Activated gamma-delta T cell treated with Interleukin-2 at 50 U/mL for 16 hours (primary cell): ENCODE results near the gene SLC38A10.
A peak's percentile ranks its signal among the peaks of the same experiment; 100 is the strongest.

Experiments used
- DNase-seq: peaks from one replicate; pipeline ENCODE4 v3.0.0-alpha.2; 2020

Gene SLC38A10

DNA sequence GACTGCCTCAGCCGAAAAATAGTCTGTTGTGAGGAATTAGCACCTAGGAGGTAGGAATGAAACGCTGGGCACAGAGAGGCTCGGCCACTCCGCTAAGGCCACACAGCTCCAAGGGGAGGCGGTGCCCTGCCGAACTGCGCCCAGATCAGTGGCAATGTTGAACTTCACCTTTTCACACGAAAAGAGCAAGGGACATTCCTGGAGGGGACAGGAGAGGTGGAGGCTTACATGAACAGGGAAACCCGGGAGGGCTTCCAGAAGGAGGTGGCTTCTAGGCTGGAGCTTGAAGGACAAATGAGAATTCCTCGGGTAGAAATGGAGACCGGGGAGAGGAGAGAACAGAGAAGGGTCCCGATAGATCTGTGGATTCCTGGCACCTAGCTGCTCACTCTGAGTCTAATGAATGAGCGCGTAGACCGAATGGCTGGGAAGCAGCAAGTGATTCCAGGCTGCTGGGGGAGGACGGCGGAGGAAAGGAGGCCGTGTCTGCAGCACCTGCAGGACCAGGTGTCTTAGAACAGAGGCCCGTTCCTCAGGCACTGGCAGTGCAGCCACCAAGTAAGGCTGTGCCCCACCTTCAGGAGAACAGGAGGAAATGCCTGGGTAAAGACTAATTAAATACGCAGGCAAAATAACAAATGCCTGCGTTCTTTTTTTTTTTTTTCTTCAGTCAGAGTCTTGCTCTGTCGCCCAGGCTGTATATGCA lies 722 bp upstream of the SLC38A10 start:
- DNase-seq = peak; percentile 23

GRCh38 chr17:81294512-81295030 lies 536 bp downstream of the SLC38A10 start:
- no peak for DNase-seq

- no peak for DNase-seq
These were observed 2.7 kb downstream of the SLC38A10 start for GRCh38 chr17:81292450-81292849.

DNA sequence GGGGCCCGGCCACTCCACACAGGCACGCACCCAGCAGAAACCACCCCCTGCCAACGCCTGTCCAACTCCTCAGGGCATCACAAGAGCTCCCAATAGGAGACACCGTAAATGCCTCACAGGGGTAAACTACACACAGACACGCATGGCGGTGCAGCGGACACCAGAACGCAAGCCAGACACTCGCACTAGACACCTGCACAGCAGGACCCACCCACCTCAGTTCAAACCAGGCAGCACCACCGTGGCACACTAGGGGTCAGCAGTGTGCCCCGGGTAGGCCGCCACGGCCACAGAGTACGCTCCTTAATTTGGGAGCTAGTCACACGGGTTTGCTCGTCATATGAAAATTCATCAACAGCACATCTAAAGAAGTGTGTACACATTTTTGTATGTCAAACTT lies 3.4 kb downstream of the SLC38A10 start:
- peak; percentile 68 for DNase-seq

DNA sequence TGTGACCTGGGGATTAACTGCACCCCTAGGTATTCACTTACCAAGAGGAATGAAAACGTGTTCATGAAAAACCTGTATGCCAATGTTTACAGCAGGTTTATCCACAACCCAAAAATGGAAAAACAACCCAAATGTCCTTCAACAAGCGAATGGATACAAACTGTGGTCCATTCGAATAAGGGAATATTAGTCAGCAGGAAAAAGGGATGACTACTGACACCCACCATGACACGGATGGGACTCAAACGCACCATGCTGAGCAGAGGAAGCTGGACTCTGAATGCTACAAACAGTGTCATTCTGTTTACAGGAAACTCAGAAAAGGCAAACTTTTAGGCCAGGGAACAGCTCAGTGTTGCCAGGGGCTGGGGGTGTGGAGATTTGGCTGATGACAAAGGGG lies 4.9 kb downstream of the SLC38A10 start:
- no peak for DNase-seq

- DNase-seq = no peak
These were observed 5.5 kb downstream of the SLC38A10 start for GRCh38 chr17:81289627-81290026.

DNA sequence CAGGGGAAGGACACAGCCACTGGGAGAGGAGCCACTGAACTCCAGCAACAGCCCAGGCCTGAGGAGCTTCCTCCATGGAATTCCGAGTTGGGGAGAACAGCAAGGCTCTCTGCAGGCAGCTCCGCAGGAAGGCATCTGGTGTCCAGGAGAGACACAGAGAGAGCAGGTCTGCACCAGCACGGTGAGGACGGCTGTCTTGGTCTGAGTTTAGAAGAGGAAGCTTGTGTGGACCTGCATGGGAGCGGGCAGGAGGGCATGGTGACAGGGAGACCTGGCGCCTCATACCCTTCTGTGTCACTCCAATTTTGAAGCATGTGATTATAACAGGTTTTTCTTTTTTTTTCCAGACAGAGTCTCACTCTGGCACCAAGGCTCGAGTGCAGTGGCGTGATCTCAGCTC lies 6.4 kb downstream of the SLC38A10 start:
- no peak for DNase-seq

DNA sequence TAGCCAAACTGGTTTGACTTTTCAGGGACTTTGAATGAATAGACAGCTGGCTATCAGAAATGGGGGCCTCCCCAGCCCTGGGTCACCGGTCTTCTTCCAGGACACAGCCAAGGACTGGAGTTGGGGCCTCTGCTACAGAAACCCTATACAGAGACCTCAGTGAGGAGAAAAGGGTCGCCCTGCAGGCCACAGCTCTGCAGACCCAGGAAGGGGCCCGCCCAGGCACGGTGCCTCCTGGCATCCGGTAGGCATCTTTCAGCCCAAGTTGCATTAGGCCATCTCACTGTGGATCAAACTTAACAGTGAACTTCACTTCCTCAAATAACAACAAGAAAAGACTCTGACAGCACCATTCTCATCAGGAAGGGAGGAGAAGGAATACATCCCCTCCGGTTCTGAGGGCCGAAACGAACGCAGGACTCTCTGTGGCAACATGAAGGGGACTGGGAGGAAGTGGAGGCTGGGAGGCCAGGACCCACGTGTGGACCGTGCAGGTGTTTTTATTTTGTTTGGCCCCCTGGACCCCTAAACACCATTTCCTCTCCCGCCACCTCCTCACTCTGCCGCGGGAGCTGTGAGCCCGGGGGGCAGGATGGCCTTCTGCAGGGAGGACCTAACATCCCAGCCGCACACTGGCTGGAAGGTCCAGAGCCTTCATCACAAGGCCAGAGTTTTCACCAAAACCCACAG lies 7.2 kb downstream of the SLC38A10 start:
- no peak for DNase-seq

GRCh38 chr17:81287152-81287551 lies 8.0 kb downstream of the SLC38A10 start:
- no peak for DNase-seq

GRCh38 chr17:81286491-81287145 lies 8.5 kb downstream of the SLC38A10 start:
- DNase-seq = no peak

DNA sequence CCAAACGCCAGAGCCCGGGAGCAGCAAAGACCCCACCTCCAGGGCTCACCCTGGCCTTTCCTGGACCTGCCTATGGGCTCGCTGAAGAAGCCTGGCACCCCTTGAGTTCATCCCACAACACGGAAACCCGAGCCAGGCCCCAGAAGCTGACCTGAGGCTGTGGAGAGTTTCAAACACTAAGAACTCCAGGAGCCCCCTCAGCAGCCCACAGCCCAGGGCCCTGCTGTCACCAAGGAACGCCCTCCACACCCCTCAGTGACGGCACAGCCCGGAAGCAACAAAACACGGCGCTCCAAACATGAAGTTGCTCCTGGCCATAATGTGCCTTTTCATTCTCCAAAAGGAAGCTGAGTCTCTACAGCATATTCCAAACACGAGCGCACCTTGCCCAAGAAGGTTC lies 9.2 kb downstream of the SLC38A10 start:
- no peak for DNase-seq

- peak; percentile 45 for DNase-seq
These were observed 9.8 kb downstream of the SLC38A10 start for GRCh38 chr17:81285179-81285878.

DNA sequence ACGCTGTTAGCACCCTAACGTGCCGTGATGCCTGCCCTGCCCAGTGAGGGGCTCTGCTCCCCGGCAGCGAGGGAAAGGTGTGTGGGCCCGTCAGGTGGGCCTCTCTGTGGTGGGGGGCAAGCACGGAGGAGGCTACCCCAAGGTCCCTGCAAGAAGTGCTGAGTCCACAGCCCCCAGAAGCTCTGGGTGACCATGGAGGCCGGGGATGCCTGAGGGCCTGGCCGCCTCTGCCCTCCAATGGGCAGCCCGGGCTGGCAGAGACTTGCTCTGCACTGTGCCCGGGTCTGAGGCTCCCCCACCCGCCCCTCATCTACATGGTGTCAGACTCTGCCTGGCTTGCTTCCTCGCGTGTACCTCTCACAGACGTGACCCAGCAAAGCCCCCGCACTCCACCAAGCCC lies 12.2 kb downstream of the SLC38A10 start:
- no peak for DNase-seq

GRCh38 chr17:81282141-81282540 lies 13.0 kb downstream of the SLC38A10 start:
- no peak for DNase-seq

DNA sequence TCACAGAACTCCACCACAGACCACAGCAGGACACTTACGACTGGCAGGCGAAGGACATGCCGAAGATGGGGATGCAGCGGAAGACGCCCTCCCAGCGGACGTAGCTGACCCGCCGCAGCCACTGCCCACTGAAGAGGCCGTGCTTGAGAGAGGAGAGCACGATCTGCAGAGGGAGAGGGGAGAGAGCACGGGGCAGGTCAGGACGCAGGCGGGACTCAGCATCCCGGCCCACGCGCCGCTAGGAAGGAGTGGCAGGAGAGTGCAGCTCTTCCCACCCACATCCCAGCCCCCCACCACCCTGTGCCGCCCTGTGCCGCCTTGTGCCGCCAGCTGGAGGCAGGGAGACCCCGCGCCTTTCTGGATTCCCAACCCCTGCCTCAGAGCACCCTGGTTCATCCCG lies 14.5 kb downstream of the SLC38A10 start:
- no peak for DNase-seq

DNA sequence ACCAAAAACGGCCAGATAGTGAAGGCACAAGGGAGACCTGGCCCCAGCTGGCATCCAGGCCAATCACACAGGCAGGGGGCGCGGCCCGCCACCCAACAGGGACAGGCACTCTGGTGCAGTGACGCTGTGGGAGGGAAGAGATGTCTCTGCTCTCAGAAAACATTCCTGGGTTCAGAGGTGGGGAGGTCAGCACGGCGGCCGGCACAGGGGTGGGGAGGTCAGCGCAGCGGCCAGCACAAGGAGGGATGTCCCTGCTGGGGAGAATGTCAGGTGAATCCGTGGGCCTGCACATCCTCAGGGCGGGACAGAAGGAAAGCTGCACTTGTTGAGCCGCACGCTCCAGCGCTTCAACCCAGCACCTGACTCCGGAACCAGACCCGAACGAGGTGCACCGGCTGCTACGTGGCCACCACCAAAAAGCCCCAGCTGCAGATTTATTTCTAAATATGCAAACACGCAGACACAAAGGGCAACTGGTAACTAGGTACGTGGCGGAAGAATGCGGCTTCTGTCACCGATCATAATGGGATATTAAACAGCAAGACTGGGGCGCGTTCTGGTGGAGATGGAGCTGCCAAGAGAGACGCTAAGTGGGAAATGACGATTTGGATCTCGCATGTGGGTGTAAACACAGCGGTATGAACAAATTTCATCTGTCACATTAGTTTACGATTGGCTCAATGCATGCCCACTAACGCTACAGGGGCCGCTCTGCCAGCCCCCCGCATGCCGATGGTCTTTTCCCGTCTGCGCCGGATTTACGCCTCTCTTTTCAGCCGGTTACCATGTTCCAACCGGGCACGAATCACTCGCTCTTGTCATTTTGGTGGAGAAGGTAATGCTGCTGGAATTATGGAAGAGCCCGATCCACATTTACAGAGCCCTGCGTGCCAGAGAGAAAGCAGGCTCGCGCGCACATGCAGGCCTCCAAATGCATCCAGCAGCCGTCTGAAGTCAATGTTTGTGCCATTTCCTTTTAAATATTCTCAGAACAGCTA lies 15.5 kb downstream of the SLC38A10 start:
- DNase-seq = no peak

DNA sequence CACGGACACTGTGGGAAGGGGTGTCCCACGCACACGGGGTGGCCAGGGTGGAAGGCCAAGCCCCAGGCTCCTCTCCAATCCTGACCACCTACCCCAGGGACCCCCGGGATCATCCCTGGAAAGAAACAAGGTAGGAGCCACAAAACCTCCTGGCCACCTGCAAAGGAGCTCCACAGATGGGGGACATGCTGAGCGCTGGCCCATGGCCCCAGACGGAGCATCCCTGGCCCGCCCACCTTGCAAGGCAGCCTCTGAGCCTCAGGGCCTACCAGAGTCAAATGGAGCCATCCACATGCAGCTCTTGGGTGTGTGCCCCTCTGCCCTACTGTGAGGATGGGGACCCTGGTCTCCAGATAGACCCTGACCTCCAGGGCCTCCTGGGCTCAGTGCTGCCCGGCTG lies 16.3 kb downstream of the SLC38A10 start:
- DNase-seq = no peak

DNA sequence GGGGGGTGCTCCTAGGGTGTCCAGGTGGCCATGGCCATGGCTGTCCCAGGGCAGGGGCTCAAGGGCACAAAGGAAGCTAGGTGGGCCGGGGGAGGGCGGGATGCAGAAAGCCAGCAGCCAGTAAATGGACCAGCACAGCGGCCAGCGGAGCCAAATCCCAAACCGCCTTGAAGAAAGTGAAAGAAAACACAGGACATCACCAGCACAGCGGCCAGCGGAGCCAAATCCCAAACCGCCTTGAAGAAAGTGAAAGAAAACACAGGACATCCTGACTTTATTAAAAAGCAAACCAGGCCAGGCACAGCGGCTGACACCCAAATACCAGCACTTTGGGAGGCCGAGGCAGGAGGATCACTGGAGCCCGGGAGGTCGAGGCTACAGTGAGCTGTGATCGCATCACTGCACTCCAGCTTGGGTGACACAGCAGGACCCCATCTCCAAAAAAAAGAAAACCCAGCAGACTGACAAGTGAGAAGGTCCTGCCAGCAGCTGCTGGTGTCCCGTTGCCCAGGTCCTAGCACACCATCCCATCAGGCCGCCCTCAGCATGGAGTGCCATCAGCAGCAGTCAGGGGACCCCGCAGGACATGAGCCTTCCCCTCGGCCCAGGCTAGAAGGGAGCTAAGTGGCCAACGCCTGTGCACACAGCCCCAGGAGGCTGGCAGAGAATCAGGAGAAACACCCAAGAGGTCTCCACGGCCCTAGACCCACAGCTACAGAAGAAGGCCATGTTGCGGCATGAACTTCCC lies 17.0 kb downstream of the SLC38A10 start:
- no peak for DNase-seq

- no peak for DNase-seq
These were observed 17.7 kb downstream of the SLC38A10 start for GRCh38 chr17:81277421-81277820.

DNA sequence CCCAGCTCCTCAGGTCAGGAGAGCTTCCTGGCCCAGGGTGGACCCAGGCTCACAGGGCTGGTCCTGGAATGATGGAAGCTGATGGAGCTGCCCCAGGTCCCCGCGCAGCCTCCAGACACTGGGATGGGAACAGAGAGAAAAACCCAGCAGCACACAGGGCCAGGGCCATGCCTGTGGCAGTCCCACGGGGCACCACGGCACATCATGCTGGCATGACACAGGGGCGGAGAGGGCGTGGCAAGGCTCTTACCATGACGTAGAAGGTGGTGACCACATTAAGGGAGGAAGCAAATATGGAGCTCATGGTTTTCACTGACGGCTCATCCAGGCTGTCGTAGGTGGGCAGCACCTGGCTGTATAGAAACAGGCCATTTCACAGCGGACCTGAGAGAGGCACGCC lies 18.3 kb downstream of the SLC38A10 start:
- DNase-seq = no peak

DNA sequence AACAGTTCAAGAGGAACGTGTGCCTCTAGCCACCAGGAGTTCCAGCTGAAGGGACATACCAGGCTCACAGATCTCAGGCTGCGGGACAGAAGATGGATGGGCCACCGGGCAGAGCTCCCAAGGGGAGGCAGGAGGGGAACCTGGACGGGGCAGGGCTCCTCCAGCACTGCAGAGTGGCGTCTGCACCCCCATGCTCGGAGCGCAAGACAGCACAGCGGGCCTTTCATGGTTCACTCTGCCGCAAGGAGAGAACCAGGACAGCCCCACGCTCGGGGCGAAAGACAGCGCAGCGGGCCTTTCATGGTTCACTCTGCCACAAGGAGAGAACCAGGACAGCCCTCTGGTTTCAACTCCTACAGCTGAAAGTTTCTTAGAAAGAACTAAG lies 20.6 kb downstream of the SLC38A10 start:
- no peak for DNase-seq
